SU-DHL-6 (cell line): ENCODE results near the gene PLCB1.

Experiments
- H2AFZ ChIP-seq: fragments of 200-600 bp; sonication (generic); 2 replicates; pipeline ENCODE4 v1.6.1; 2014; ENCODE audit warnings: low read depth, mild to moderate bottlenecking, moderate library complexity, mixed read lengths, antibody characterized with exemption, low read length; ENCODE audit not compliant: severe bottlenecking
- H3F3A ChIP-seq: fragments of 200-600 bp; shearing (Covaris generic); 2 replicates; pipeline ENCODE4 v1.6.0; 2016; ENCODE audit warnings: antibody characterized with exemption, mild to moderate bottlenecking; ENCODE audit not compliant: insufficient read depth
- H3K27ac ChIP-seq: fragments of 200-600 bp; sonication (generic); 2 replicates; pipeline ENCODE4 v1.5.1; 2016; ENCODE audit warnings: low read depth, mild to moderate bottlenecking, low read length, moderate library complexity, mixed read lengths
- H3K27me3 ChIP-seq: fragments of 200-600 bp; sonication (generic), shearing (Covaris generic); 2 replicates; pipeline ENCODE4 v1.6.0; 2014; ENCODE audit warnings: mild to moderate bottlenecking, low read length
- H3K36me3 ChIP-seq: fragments of 200-600 bp; sonication (generic); 2 replicates; pipeline ENCODE4 v1.6.1; 2014; ENCODE audit warnings: mild to moderate bottlenecking, low read length, mixed read lengths
- H3K4me2 ChIP-seq: fragments of 300-600, 200-600 bp; shearing (Covaris generic), sonication (generic); 2 replicates; pipeline ENCODE4 v1.6.0; 2014; ENCODE audit warnings: low read length, low read depth, mild to moderate bottlenecking; ENCODE audit not compliant: poor library complexity, severe bottlenecking
- H3K4me3 ChIP-seq: fragments of 200-600 bp; sonication (generic); 2 replicates; pipeline ENCODE4 v1.5.1; 2014; ENCODE audit warnings: antibody characterized with exemption, low read length, mild to moderate bottlenecking, mixed read lengths; ENCODE audit not compliant: insufficient read depth, poor library complexity, severe bottlenecking
- H3K79me2 ChIP-seq: fragments of 200-600 bp; sonication (generic); 2 replicates; pipeline ENCODE4 v1.6.1; 2014; ENCODE audit warnings: mild to moderate bottlenecking, low read length, moderate library complexity; ENCODE audit not compliant: insufficient read depth
- H3K9ac ChIP-seq: fragments of 200-600 bp; sonication (generic); 2 replicates; pipeline ENCODE4 v1.7.0; 2014; ENCODE audit warnings: mild to moderate bottlenecking, low read length
- H3K9me2 ChIP-seq: fragments of 200-600 bp; sonication (generic); replicated peaks from 2 replicates; pipeline ENCODE4 v1.6.1; 2014; ENCODE audit warnings: low read length; ENCODE audit not compliant: insufficient read depth
- H3K9me3 ChIP-seq: fragments of 200-600 bp; sonication (generic); 2 replicates; pipeline ENCODE4 v1.6.1; 2014; ENCODE audit warnings: low read length, mixed read lengths; ENCODE audit not compliant: insufficient read depth
- H4K20me1 ChIP-seq: fragments of 200-600 bp; sonication (generic); 2 replicates; pipeline ENCODE4 v1.6.1; 2014; ENCODE audit warnings: low read depth, mild to moderate bottlenecking, antibody characterized with exemption, low read length, moderate library complexity, mixed read lengths
- CTCF ChIP-seq: fragments of 200-600 bp; sonication (generic); IDR thresholded peaks from one replicate; pipeline ENCODE4 v1.5.1; 2017; ENCODE audit warnings: antibody characterized with exemption, mild to moderate bottlenecking, low read length, moderate library complexity; ENCODE audit not compliant: insufficient read depth, poor library complexity, severe bottlenecking
- EZH2phosphoT487 ChIP-seq: fragments of 200-600 bp; sonication (generic), shearing (Covaris generic); conservative IDR thresholded peaks from 2 replicates; pipeline ENCODE4 v1.6.1; 2018; ENCODE audit warnings: mild to moderate bottlenecking, antibody characterized with exemption, low read length, moderate library complexity, mixed read lengths

Gene PLCB1

GRCh38 chr20:8147476-8147875 is 15.4 kb downstream of the PLCB1 start:
- Histone ChIP-seq H3K4me2 (no peak overlapping the region), H3K9ac (no peak overlapping the region), H3K9me3 (no peaks in the 10 kb centered on the region), H2AFZ (no peak overlapping the region), H3K4me3 (no peak overlapping the region), H3K27me3 (no peaks in the 10 kb centered on the region), H3K36me3 (no peaks in the 10 kb centered on the region), H3F3A (no peaks in the 10 kb centered on the region), H4K20me1 (no peaks in the 10 kb centered on the region), H3K27ac (no peak overlapping the region), H3K79me2 (no peaks in the 10 kb centered on the region), H3K9me2 (no peaks in the 10 kb centered on the region; the same call in 1 of the 2 replicates)
- TF ChIP-seq CTCF (no peak), EZH2phosphoT487 (no peak)

GRCh38 chr20:8148501-8148900 is 16.4 kb downstream of the PLCB1 start:
- Histone ChIP-seq H3K79me2 (no peaks in the 10 kb centered on the region), H3K9me2 (no peaks in the 10 kb centered on the region; the same call in 1 of the 2 replicates), H3K4me3 (no peak overlapping the region), H3K9ac (no peak overlapping the region), H4K20me1 (no peaks in the 10 kb centered on the region), H3K36me3 (no peaks in the 10 kb centered on the region), H3F3A (no peaks in the 10 kb centered on the region), H3K4me2 (no peak overlapping the region), H2AFZ (no peak overlapping the region), H3K9me3 (no peaks in the 10 kb centered on the region), H3K27ac (no peak overlapping the region), H3K27me3 (no peaks in the 10 kb centered on the region)
- TF ChIP-seq EZH2phosphoT487 (no peak), CTCF (no peak)

GRCh38 chr20:8150591-8150990 is 18.5 kb downstream of the PLCB1 start:
- H4K20me1 ChIP-seq = no peaks in the 10 kb centered on the region
- H3K4me3 ChIP-seq = no peak overlapping the region
- H3K79me2 ChIP-seq = no peaks in the 10 kb centered on the region
- H3K27me3 ChIP-seq = no peaks in the 10 kb centered on the region
- H3K36me3 ChIP-seq = no peaks in the 10 kb centered on the region
- no peaks in the 10 kb centered on the region; the same call in 1 of the 2 replicates for H3K9me2 ChIP-seq
- H3K4me2 ChIP-seq = no peak overlapping the region
- H3F3A ChIP-seq = no peaks in the 10 kb centered on the region
- no peak overlapping the region for H3K27ac ChIP-seq
- TF ChIP-seq EZH2phosphoT487 = no peak
- no peak for TF ChIP-seq CTCF
- no peaks in the 10 kb centered on the region for H3K9me3 ChIP-seq
- no peak overlapping the region for H2AFZ ChIP-seq
- H3K9ac ChIP-seq = no peak overlapping the region
